Ascending aorta (tissue), 2 donors: ENCODE data around the gene FOXN3. TPM values are rescaled to one million over a fixed set of nuclear protein-coding genes. Genes with fewer than 3 reads are reported as not detected.

Source experiments
- DNase-seq, 2 donors: peaks; one replicate each; pipeline ENCODE4 v3.0.0-alpha.2; 2019; ENCODE audit warnings: low spot score in 2 of 2
- H3K27ac ChIP-seq, 2 donors: fragments of 200-600 bp; sonication (generic); one replicate each; pipeline ENCODE4 v1.5.1; 2016 to 2017; ENCODE audit warnings: mild to moderate bottlenecking in 1 of 2
- H3K27me3 ChIP-seq: fragments of 200-600 bp; sonication (generic); one replicate; pipeline ENCODE4 v1.5.1; 2017
- H3K36me3 ChIP-seq, 2 donors: fragments of 200-600 bp; sonication (generic); one replicate each; pipeline ENCODE4 v1.5.1; 2016
- H3K4me1 ChIP-seq, 2 donors: fragments of 200-600 bp; sonication (generic); one replicate each; pipeline ENCODE4 v1.5.1; 2016 to 2017; ENCODE audit warnings: mild to moderate bottlenecking in 1 of 2
- H3K4me3 ChIP-seq, 2 donors: fragments of 200-600 bp; sonication (generic); one replicate each; pipeline ENCODE4 v1.5.1; 2016 to 2017; ENCODE audit warnings: mild to moderate bottlenecking in 1 of 2
- H3K9me3 ChIP-seq, 2 donors: fragments of 200-600 bp; sonication (generic); one replicate each; pipeline ENCODE4 v1.5.1; 2016
- CTCF ChIP-seq, 3 experiments: fragments of 200-600 bp in 2 of 3; fragments of 450-650 bp in 1 of 3; sonication (generic) in 2 of 3; IDR thresholded peaks; one replicate each; pipeline ENCODE4 v1.5.1; 2016 to 2019; ENCODE audit warnings: antibody characterized with exemption in 3 of 3, mild to moderate bottlenecking in 1 of 3, moderate library complexity in 1 of 3
- intact Hi-C: fragments of 100-400 bp; cut with DNase I; formaldehyde crosslinking; loops from one replicate; pipeline ENCODE4 v1.15.1; 2023
- total RNA-seq: library from RNA; depleted of rRNA; stranded (reverse); fragments of >200 nt; gene quantifications from one replicate; pipeline ENCODE4 v1.1.0, GENCODE V29; 2016

FOXN3 gene
- total RNA-seq, 1 donor from 2014 or later = 96.3 TPM

GRCh38 chr14:89304561-89304960 lies 112.5 kb downstream of the FOXN3 start:
- no peak for DNase-seq
- Histone ChIP-seq H3K4me3 (peak overlapping the region; percentile 24 to 43), H3K4me1 (peaks cover 13 to 47% of the 10 kb centered on the region in 2 donors), H3K27ac (peak overlapping the region; percentile 86 to 91), H3K27me3 (no peaks in the 10 kb centered on the region), H3K9me3 (no peaks in the 10 kb centered on the region), H3K36me3 (no peaks in the 10 kb centered on the region)
- intact Hi-C loops = loop anchor here (2.0 to 5.0 kb wide), 2 partner anchors 33 to 112 kb away; partner anchors contain the start of gene FOXN3
- no peak for TF ChIP-seq CTCF (IDR thresholded peaks at IDR 0.05)

GRCh38 chr14:89303456-89304435 lies 113.3 kb downstream of the FOXN3 start:
- Histone ChIP-seq H3K9me3 (no peaks in the 10 kb centered on the region), H3K36me3 (no peaks in the 10 kb centered on the region), H3K27ac (peak overlapping the region; percentile 86 to 91), H3K4me3 (peak overlapping the region; percentile 24 to 43), H3K4me1 (peaks cover 13 to 46% of the 10 kb centered on the region in 2 donors), H3K27me3 (no peaks in the 10 kb centered on the region)
- TF ChIP-seq CTCF (IDR thresholded peaks at IDR 0.05) = no peak
- peak; percentile 48 to 89 for DNase-seq
- intact Hi-C loops = loop anchor here (2.0 to 5.0 kb wide), 3 partner anchors 19 to 113 kb away; partner anchors contain the start of gene FOXN3

GRCh38 chr14:89302396-89302950 lies 114.6 kb downstream of the FOXN3 start:
- peaks cover 13 to 39% of the 10 kb centered on the region in 2 donors for H3K4me1 ChIP-seq
- no peak overlapping the region for H3K4me3 ChIP-seq
- intact Hi-C loops = loop anchor here (2.0 to 5.0 kb wide), 2 partner anchors 18 to 35 kb away; no protein-coding TSS in a partner anchor
- H3K36me3 ChIP-seq = no peaks in the 10 kb centered on the region
- H3K27ac ChIP-seq = peak overlapping the region; percentile 86 to 91
- no peaks in the 10 kb centered on the region for H3K9me3 ChIP-seq
- no peak for DNase-seq
- no peak for TF ChIP-seq CTCF (IDR thresholded peaks at IDR 0.05)
- no peaks in the 10 kb centered on the region for H3K27me3 ChIP-seq

- Histone ChIP-seq H3K27ac (peak overlapping the region; percentile 10 to 91), H3K9me3 (no peaks in the 10 kb centered on the region), H3K4me3 (no peak overlapping the region), H3K4me1 (peaks cover 10 to 26% of the 10 kb centered on the region in 2 donors), H3K27me3 (no peaks in the 10 kb centered on the region), H3K36me3 (no peaks in the 10 kb centered on the region)
- intact Hi-C loops = no loop called here
- no peak for TF ChIP-seq CTCF (IDR thresholded peaks at IDR 0.05)
- no peak for DNase-seq
Measured at GRCh38 chr14:89299587-89299986, 117.4 kb downstream of the FOXN3 start.

GRCh38 chr14:89298056-89298834 lies 118.8 kb downstream of the FOXN3 start:
- H3K4me1 ChIP-seq = peaks cover 9 to 25% of the 10 kb centered on the region in 2 donors
- no peak overlapping the region for H3K4me3 ChIP-seq
- no peaks in the 10 kb centered on the region for H3K9me3 ChIP-seq
- no peak for DNase-seq
- intact Hi-C loops = no loop called here
- peak overlapping the region in 1 of 2 donors; percentile 91 for H3K27ac ChIP-seq
- no peaks in the 10 kb centered on the region for H3K36me3 ChIP-seq
- no peaks in the 10 kb centered on the region for H3K27me3 ChIP-seq
- no peak for TF ChIP-seq CTCF (IDR thresholded peaks at IDR 0.05)
